Left lung (tissue), 10 donors: ENCODE measurements around the gene PRIMA1. TPM values are rescaled to one million over a fixed set of nuclear protein-coding genes. Genes with fewer than 3 reads are reported as not detected.

Source experiments
- ATAC-seq: fragments of 200-7000 bp; cut with Tn5 transposase; one replicate; pipeline ENCODE4 v1.9.1; 2020; ENCODE audit warnings: moderate library complexity
- DNase-seq, 4 donors: peaks; one replicate each; pipeline ENCODE4 v3.0.0-alpha.2; 2013 to 2020
- H3K27ac ChIP-seq, 2 donors: fragments of 200-600 bp; sonication (generic) in 1 of 2; one replicate each; pipeline versions ENCODE4 v1.5.0 to v1.8.0; 2020 to 2021
- H3K27me3 ChIP-seq, 2 donors: fragments of 200-600 bp; sonication (generic) in 1 of 2; one replicate each; pipeline versions ENCODE4 v1.5.0 to v1.8.0; 2020 to 2021
- H3K36me3 ChIP-seq, 2 donors: fragments of 200-600 bp; sonication (generic) in 1 of 2; one replicate each; pipeline versions ENCODE4 v1.5.0 to v1.8.0; 2020 to 2021
- H3K4me1 ChIP-seq, 2 donors: fragments of 200-600 bp; one replicate each; pipeline ENCODE4 v1.8.0; 2021
- H3K4me3 ChIP-seq, 2 donors: fragments of 200-600 bp; sonication (generic) in 1 of 2; one replicate each; pipeline versions ENCODE4 v1.5.0 to v1.8.0; 2020 to 2021; ENCODE audit warnings: mild to moderate bottlenecking in 1 of 2
- H3K9me3 ChIP-seq, 2 donors: fragments of 200-600 bp; sonication (generic) in 1 of 2; one replicate each; pipeline versions ENCODE4 v1.5.0 to v1.8.0; 2020 to 2021
- CTCF ChIP-seq, 2 donors: fragments of 200-600 bp; sonication (generic) in 1 of 2; IDR thresholded peaks; one replicate each; pipeline versions ENCODE4 v1.5.0 to v1.8.0; 2021; ENCODE audit warnings: antibody characterized with exemption in 2 of 2
- intact Hi-C, 2 donors: fragments of 100-400 bp; cut with DNase I; formaldehyde crosslinking; loops; one replicate each; pipeline versions ENCODE4 v1.11.2 to v1.14.2; 2022
- polyA plus RNA-seq, 6 donors: library from polyadenylated mRNA; unstranded; fragments of 120-200 nt; gene quantifications; one replicate each; pipeline ENCODE4 v1.2.1, GENCODE V29; 2013; ENCODE audit not compliant: insufficient read length in 6 of 6
- total RNA-seq, 2 donors: library from RNA; stranded (reverse); fragmentation: NEBNext Ultra II Directional; extraction: Animal tissue kit (Norgen Biotek cat#: 25700); gene quantifications; one replicate each; pipeline ENCODE4 v1.2.1, GENCODE V29; 2021
- donor health status: DM: no; HTN: yes; CAD: no.
- donor health status: DM: no; HTN: no; CAD: no.

Gene PRIMA1
- total and polyA plus RNA-seq, 8 donors: 0.15 to 1.3 (median 0.77) TPM

GRCh38 chr14:93778856-93779629, 9.2 kb downstream of the PRIMA1 start:
- TF ChIP-seq CTCF (IDR thresholded peaks at IDR 0.05): no peak
- intact Hi-C loops: no loop called here
- no peaks in the 10 kb centered on the region for H3K4me1 ChIP-seq

GRCh38 chr14:93778453-93778852, 9.8 kb downstream of the PRIMA1 start:
- DNase-seq (no peak), ATAC-seq (no peak)
- Histone ChIP-seq H3K4me3 (no peak overlapping the region), H3K9me3 (no peaks in the 10 kb centered on the region), H3K27ac (no peak overlapping the region), H3K27me3 (no peaks in the 10 kb centered on the region), H3K4me1 (no peaks in the 10 kb centered on the region), H3K36me3 (no peaks in the 10 kb centered on the region)
- TF ChIP-seq CTCF (IDR thresholded peaks at IDR 0.05): no peak
- intact Hi-C loops: no loop called here

More at GRCh38 chr14:93778856-93779629, 9.2 kb downstream of the PRIMA1 start:
- no peak for ATAC-seq
- H3K27me3 ChIP-seq: no peaks in the 10 kb centered on the region
- H3K36me3 ChIP-seq: no peaks in the 10 kb centered on the region
- no peak for DNase-seq
- H3K9me3 ChIP-seq: no peaks in the 10 kb centered on the region
- no peak overlapping the region for H3K27ac ChIP-seq
- H3K4me3 ChIP-seq: no peak overlapping the region

GRCh38 chr14:93775744-93776143, 12.5 kb downstream of the PRIMA1 start:
- Histone ChIP-seq H3K36me3 (no peaks in the 10 kb centered on the region), H3K9me3 (no peaks in the 10 kb centered on the region), H3K4me1 (no peaks in the 10 kb centered on the region), H3K27ac (no peak overlapping the region), H3K27me3 (no peaks in the 10 kb centered on the region), H3K4me3 (no peak overlapping the region)
- intact Hi-C loops: no loop called here
- no peak for TF ChIP-seq CTCF (IDR thresholded peaks at IDR 0.05)
- no peak for DNase-seq
- no peak for ATAC-seq

- Histone ChIP-seq H3K27me3 (no peaks in the 10 kb centered on the region), H3K4me3 (no peak overlapping the region), H3K36me3 (no peaks in the 10 kb centered on the region), H3K27ac (no peak overlapping the region), H3K4me1 (no peaks in the 10 kb centered on the region), H3K9me3 (no peaks in the 10 kb centered on the region)
- ATAC-seq: no peak
- DNase-seq: no peak
- no peak for TF ChIP-seq CTCF (IDR thresholded peaks at IDR 0.05)
- intact Hi-C loops: no loop called here
Observed at GRCh38 chr14:93775158-93775557, 13.1 kb downstream of the PRIMA1 start.

- intact Hi-C loops: no loop called here
- no peak for TF ChIP-seq CTCF (IDR thresholded peaks at IDR 0.05)
- Histone ChIP-seq H3K27ac (no peak overlapping the region), H3K4me1 (no peaks in the 10 kb centered on the region), H3K27me3 (no peaks in the 10 kb centered on the region), H3K4me3 (no peak overlapping the region), H3K36me3 (no peaks in the 10 kb centered on the region), H3K9me3 (no peaks in the 10 kb centered on the region)
- ATAC-seq: no peak
- DNase-seq: no peak
Observed at GRCh38 chr14:93772263-93772662, 16.0 kb downstream of the PRIMA1 start.
